Natural killer cell (primary cell): ENCODE data around the gene C22orf23. TPM values are rescaled to one million over a fixed set of nuclear protein-coding genes. Genes with fewer than 3 reads are reported as not detected.

Experiments
- ATAC-seq, 3 donors: fragments of 150-1000 bp in 2 of 3; fragments of 200-7000 bp in 1 of 3; cut with Tn5 transposase; 1 replicate in 1 of 3; 2 replicates in 2 of 3; pipeline ENCODE4 v1.10.0; 2021; ENCODE audit warnings: mild to moderate bottlenecking in 2 of 3, moderate library complexity in 2 of 3
- DNase-seq, 2 donors: peaks; one replicate each; pipeline versions ENCODE4 v3.0.0 to v3.0.0-alpha.2; 2013 to 2021; ENCODE audit warnings: mixed read lengths in 1 of 2
- H3K27ac ChIP-seq: one replicate; pipeline ENCODE4 v1.5.1; 2013; ENCODE audit warnings: mild to moderate bottlenecking, low read length
- H3K27me3 ChIP-seq: one replicate; pipeline ENCODE4 v1.6.1; 2013; ENCODE audit warnings: low read length; ENCODE audit not compliant: control insufficient read depth, insufficient read depth
- H3K36me3 ChIP-seq: one replicate; pipeline ENCODE4 v1.6.1; 2013; ENCODE audit warnings: low read length; ENCODE audit not compliant: control insufficient read depth, insufficient read depth
- H3K4me1 ChIP-seq: one replicate; pipeline ENCODE4 v1.6.1; 2013; ENCODE audit warnings: low read length; ENCODE audit not compliant: control insufficient read depth, insufficient read depth
- H3K4me3 ChIP-seq: one replicate; pipeline ENCODE4 v1.5.1; 2013; ENCODE audit warnings: low read length
- H3K9me3 ChIP-seq: one replicate; pipeline ENCODE4 v1.6.1; 2013; ENCODE audit warnings: low read length; ENCODE audit not compliant: control insufficient read depth, insufficient read depth
- H3K27ac Mint-ChIP-seq, 2 donors: one replicate each; pipeline ENCODE4 v1.8.0; 2022; ENCODE audit warnings: mild to moderate bottlenecking in 2 of 2, mixed read lengths in 2 of 2, moderate library complexity in 1 of 2
- H3K27me3 Mint-ChIP-seq, 2 donors: one replicate each; pipeline ENCODE4 v1.8.0; 2022; ENCODE audit warnings: low read depth in 2 of 2, mixed read lengths in 2 of 2
- H3K36me3 Mint-ChIP-seq: one replicate; pipeline ENCODE4 v1.8.0; 2022; ENCODE audit warnings: mixed read lengths
- H3K4me1 Mint-ChIP-seq, 2 donors: one replicate each; pipeline ENCODE4 v1.8.0; 2022; ENCODE audit warnings: mixed read lengths in 2 of 2
- H3K4me3 Mint-ChIP-seq: one replicate; pipeline ENCODE4 v1.8.0; 2022; ENCODE audit warnings: mild to moderate bottlenecking, moderate library complexity, mixed read lengths
- H3K9me3 Mint-ChIP-seq, 2 donors: one replicate each; pipeline ENCODE4 v1.8.0; 2022; ENCODE audit warnings: mixed read lengths in 2 of 2
- WGBS: methylation state at CpG from one replicate; pipeline ENCODE4 v1.1.7; 2013; ENCODE audit warnings: missing lambda C conversion rate; ENCODE audit not compliant: insufficient coverage; 5-methylcytosine and 5-hydroxymethylcytosine counted together
- intact Hi-C: fragments of 100-400 bp; cut with micrococcal nuclease; formaldehyde crosslinking; loops from one replicate; pipeline ENCODE4 v1.14.2; 2022
- total RNA-seq, 4 donors: library from RNA; stranded (reverse); fragments of 120-200 nt in 1 of 4; gene quantifications; one replicate each; pipeline versions ENCODE4 v1.2.3 to v1.2.4, GENCODE V29; 2013 to 2022
- TF ChIP-seq, protein P1 (sequence below): fragments of 200-600 bp; IDR thresholded peaks from one replicate; pipeline ENCODE4 v1.8.0; 2022; ENCODE audit warnings: antibody characterized with exemption

C22orf23 gene
- total RNA-seq, 3 donors from 2014 or later (not counting 1 experiment from before 2014, with no cell fraction given), result not detected

DNA sequence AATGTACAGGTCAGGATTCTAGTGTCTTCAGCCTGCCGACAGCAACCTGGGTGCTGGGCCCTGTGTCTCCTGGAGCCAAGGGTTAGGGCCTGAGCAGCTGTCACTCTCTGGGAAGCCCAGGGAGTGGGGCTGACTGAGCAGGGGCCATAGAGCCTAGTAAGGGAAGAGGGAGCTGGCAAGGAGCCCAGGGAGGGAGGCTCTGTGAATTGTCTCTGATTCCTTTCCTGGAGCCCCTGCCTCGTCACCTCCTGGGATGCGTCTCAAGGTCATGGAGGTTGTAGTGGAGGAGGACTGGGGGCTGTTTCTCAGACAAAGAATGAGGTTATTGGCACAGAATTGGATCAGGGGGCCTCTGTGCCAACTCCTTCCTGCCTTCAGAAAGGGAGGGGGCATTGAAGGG, 19.1 kb upstream of the C22orf23 start:
- TF ChIP-seq, protein P1, sequence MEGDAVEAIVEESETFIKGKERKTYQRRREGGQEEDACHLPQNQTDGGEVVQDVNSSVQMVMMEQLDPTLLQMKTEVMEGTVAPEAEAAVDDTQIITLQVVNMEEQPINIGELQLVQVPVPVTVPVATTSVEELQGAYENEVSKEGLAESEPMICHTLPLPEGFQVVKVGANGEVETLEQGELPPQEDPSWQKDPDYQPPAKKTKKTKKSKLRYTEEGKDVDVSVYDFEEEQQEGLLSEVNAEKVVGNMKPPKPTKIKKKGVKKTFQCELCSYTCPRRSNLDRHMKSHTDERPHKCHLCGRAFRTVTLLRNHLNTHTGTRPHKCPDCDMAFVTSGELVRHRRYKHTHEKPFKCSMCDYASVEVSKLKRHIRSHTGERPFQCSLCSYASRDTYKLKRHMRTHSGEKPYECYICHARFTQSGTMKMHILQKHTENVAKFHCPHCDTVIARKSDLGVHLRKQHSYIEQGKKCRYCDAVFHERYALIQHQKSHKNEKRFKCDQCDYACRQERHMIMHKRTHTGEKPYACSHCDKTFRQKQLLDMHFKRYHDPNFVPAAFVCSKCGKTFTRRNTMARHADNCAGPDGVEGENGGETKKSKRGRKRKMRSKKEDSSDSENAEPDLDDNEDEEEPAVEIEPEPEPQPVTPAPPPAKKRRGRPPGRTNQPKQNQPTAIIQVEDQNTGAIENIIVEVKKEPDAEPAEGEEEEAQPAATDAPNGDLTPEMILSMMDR, result no peak
- no peaks in the 10 kb centered on the region for H3K27me3 ChIP-seq
- H3K27ac Mint-ChIP-seq, result no peak overlapping the region
- 100% methylated on average over 3 of the region's 3 CpGs for WGBS
- H3K9me3 Mint-ChIP-seq, result no peaks in the 10 kb centered on the region
- no peak overlapping the region for H3K27ac ChIP-seq
- no peak overlapping the region for H3K4me3 Mint-ChIP-seq
- H3K4me1 Mint-ChIP-seq, result peaks cover 9 to 30% of the 10 kb centered on the region in 2 donors
- no peaks in the 10 kb centered on the region for H3K27me3 Mint-ChIP-seq
- ATAC-seq, result no peak
- intact Hi-C loops, result no loop called here
- peaks cover 17% of the 10 kb centered on the region for H3K36me3 ChIP-seq
- no peaks in the 10 kb centered on the region for H3K9me3 ChIP-seq
- H3K4me1 ChIP-seq, result no peaks in the 10 kb centered on the region
- H3K4me3 ChIP-seq, result no peak overlapping the region
- DNase-seq, result no peak
- no peaks in the 10 kb centered on the region for H3K36me3 Mint-ChIP-seq

DNA sequence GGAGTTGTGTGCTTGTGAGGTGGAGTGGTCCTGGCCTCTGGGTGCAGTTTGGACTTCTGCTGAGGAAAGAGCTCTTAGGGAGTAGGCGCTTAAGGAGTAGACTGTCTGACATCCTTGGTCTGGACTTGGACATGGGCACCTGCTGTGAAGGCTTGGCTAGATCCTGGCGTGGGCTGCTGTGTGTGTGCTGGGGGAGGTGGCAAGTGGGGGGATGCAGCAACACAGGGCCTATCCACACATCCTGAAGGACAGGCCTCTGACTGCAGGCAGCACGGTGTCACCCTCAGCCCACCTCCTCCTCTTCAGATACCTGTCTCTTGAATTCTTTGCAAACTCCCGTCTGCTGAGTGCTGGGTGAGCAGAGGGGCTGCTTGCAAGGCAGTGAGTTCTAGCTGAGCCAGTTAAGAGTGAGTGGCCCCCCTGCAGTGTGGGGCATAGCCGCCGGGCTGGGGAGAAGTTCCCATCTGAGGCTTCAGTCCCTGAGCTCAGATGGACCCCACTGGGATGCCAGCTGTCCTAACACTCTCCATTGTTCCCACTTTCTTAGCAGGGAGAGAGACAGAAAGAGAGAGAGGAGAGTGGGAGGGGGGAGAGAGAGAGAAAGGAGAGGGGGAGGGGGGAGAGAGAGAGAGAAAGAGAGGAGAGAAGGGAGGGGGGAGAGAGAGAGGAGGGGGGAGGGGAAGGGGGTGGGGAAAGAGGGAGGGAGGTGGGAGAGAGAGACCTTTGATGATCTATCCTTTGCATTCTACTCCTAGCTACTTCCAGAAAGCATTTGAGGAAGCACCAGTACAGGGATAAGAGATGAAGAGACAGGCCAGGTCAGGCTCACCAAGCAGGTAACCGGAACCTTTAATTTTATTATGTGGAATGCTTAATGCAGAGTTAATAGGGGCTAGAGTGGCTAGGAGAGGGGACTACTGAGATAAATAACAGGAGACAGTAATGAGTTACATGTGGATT, 18.4 kb upstream of the C22orf23 start:
- DNase-seq, result no peak
- no peak for ATAC-seq
- no peaks in the 10 kb centered on the region for H3K4me1 ChIP-seq
- intact Hi-C loops, result no loop called here
- H3K27ac ChIP-seq, result no peak overlapping the region
- peaks cover 25% of the 10 kb centered on the region for H3K36me3 ChIP-seq
- Mint-ChIP-seq H3K27me3 (no peaks in the 10 kb centered on the region), H3K36me3 (no peaks in the 10 kb centered on the region), H3K27ac (no peak overlapping the region), H3K9me3 (no peaks in the 10 kb centered on the region), H3K4me1 (peaks cover 9 to 30% of the 10 kb centered on the region in 2 donors), H3K4me3 (no peak overlapping the region)
- 94% methylated on average over 7 of the region's 7 CpGs for WGBS
- no peak overlapping the region for H3K4me3 ChIP-seq
- H3K27me3 ChIP-seq, result no peaks in the 10 kb centered on the region
- H3K9me3 ChIP-seq, result no peaks in the 10 kb centered on the region
- TF ChIP-seq, protein P1, result no peak

DNA sequence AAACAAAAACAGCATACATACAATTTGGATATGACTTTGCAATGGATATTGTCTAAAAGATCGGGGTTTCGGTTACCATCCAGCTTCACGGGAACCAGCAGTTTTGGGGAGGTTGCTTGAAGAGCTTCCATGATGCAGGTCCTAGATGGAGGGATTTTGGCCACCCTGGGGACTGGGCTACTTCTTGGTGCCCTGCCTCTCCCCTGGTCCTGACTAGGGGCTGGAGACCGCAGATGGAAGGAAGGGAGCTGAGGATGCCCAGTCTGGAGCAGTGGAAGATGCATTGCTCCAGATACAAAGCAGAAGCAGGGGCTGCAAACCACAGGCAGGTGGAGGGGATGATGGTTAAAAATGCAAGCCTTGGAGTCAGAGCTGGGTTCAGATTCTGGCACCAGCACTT, 17.5 kb upstream of the C22orf23 start:
- Mint-ChIP-seq H3K27ac (no peak overlapping the region), H3K4me1 (peaks cover 9 to 34% of the 10 kb centered on the region in 2 donors), H3K4me3 (no peak overlapping the region), H3K27me3 (no peaks in the 10 kb centered on the region), H3K9me3 (no peaks in the 10 kb centered on the region), H3K36me3 (no peaks in the 10 kb centered on the region)
- H3K4me3 ChIP-seq, result no peak overlapping the region
- H3K4me1 ChIP-seq, result no peaks in the 10 kb centered on the region
- no peaks in the 10 kb centered on the region for H3K9me3 ChIP-seq
- H3K27me3 ChIP-seq, result no peaks in the 10 kb centered on the region
- H3K27ac ChIP-seq, result no peak overlapping the region
- TF ChIP-seq, protein P1, result no peak
- WGBS, result over 99% methylated on average over 4 of the region's 4 CpGs
- intact Hi-C loops, result no loop called here
- DNase-seq (no peak), ATAC-seq (no peak)
- peaks cover 31% of the 10 kb centered on the region for H3K36me3 ChIP-seq
